IMR-90 (cell line): ENCODE results near the gene DSCAML1. TPM values are rescaled to one million over a fixed set of nuclear protein-coding genes. Genes with fewer than 3 reads are reported as not detected.

Source experiments
- ATAC-seq: fragments of 200-7000 bp; cut with Tn5 transposase; 2 replicates; pipeline ENCODE4 v1.9.1; 2020; ENCODE audit warnings: low read depth, mild to moderate bottlenecking, moderate library complexity
- BruUV-seq: library from RNA; stranded (reverse); fragments of 400-500 nt; replicated peaks from 2 replicates; lab custom pipeline; 2021; lab: Mats Ljungman, UMichigan
- CTCF ChIA-PET: fragments of 300-600 bp; formaldehyde crosslinking; extraction: SDS; loops from one replicate; lab custom pipeline; 2021; ENCODE audit warnings: antibody characterized with exemption; lab: Yijun Ruan, JAX
- POLR2A ChIA-PET: fragments of 300-600 bp; sonication (Branson Sonifier 250); formaldehyde crosslinking; loops from one replicate; lab custom pipeline; 2022; ENCODE audit warnings: antibody characterized with exemption; ENCODE audit not compliant: unreplicated experiment; lab: Charles Lee
- DNase-seq: peaks from one replicate; pipeline ENCODE4 v3.0.0; 2013
- H2AFZ ChIP-seq: replicated peaks from 2 replicates; pipeline ENCODE3; 2013; ENCODE audit warnings: low read length, mild to moderate bottlenecking; ENCODE audit not compliant: poor library complexity
- H2AK5ac ChIP-seq: 2 replicates; pipeline ENCODE4 v1.6.1; 2013; ENCODE audit warnings: low read depth, low read length, inconsistent platforms
- H2AK9ac ChIP-seq: replicated peaks from 2 replicates; pipeline ENCODE3; 2013; ENCODE audit warnings: mild to moderate bottlenecking, low read depth, low read length, moderate library complexity; ENCODE audit not compliant: poor library complexity
- H2BK120ac ChIP-seq: 2 replicates; pipeline ENCODE4 v1.6.1; 2013; ENCODE audit warnings: low read depth, low read length, inconsistent platforms
- H2BK15ac ChIP-seq: 3 replicates; pipeline ENCODE4 v1.6.1; 2013; ENCODE audit warnings: low read depth, low read length, inconsistent platforms
- H2BK20ac ChIP-seq: 2 replicates; pipeline ENCODE4 v1.6.1; 2013; ENCODE audit warnings: low read depth, mild to moderate bottlenecking, inconsistent platforms, low read length, moderate library complexity
- H2BK5ac ChIP-seq: 2 replicates; pipeline ENCODE4 v1.6.1; 2013; ENCODE audit warnings: mild to moderate bottlenecking, low read depth, low read length, inconsistent platforms; ENCODE audit not compliant: poor library complexity, severe bottlenecking
- H3K14ac ChIP-seq: replicated peaks from 2 replicates; pipeline ENCODE4 v1.6.1; 2013; ENCODE audit warnings: low read depth, low read length, inconsistent platforms
- H3K18ac ChIP-seq: 2 replicates; pipeline ENCODE4 v1.6.1; 2013; ENCODE audit warnings: low read depth, low read length, control low read depth
- H3K23ac ChIP-seq: 2 replicates; pipeline ENCODE4 v1.6.1; 2013; ENCODE audit warnings: low read depth, low read length, inconsistent platforms
- H3K27ac ChIP-seq: 2 replicates; pipeline ENCODE4 v1.5.1; 2013; ENCODE audit warnings: mild to moderate bottlenecking, control low read depth, low read length; ENCODE audit not compliant: insufficient read depth
- H3K27me3 ChIP-seq: 2 replicates; pipeline ENCODE4 v1.6.1; 2013; ENCODE audit warnings: low read length; ENCODE audit not compliant: control insufficient read depth, insufficient read depth
- H3K36me3 ChIP-seq: 2 replicates; pipeline ENCODE4 v1.6.1; 2013; ENCODE audit warnings: low read length, mixed read lengths; ENCODE audit not compliant: control insufficient read depth, insufficient read depth
- H3K4ac ChIP-seq: 2 replicates; pipeline ENCODE4 v1.6.1; 2013; ENCODE audit warnings: low read depth, low read length, inconsistent platforms
- H3K4me1 ChIP-seq: 2 replicates; pipeline ENCODE4 v1.6.1; 2013; ENCODE audit warnings: low read length, mixed read lengths; ENCODE audit not compliant: control insufficient read depth, insufficient read depth
- H3K4me2 ChIP-seq: 2 replicates; pipeline ENCODE4 v1.6.1; 2013; ENCODE audit warnings: low read depth, mild to moderate bottlenecking, control low read depth, low read length, moderate library complexity
- H3K4me3 ChIP-seq: 2 replicates; pipeline ENCODE4 v1.5.1; 2013; ENCODE audit warnings: low read depth, mild to moderate bottlenecking, control low read depth, low read length, moderate library complexity; ENCODE audit not compliant: insufficient read depth
- H3K56ac ChIP-seq: 2 replicates; pipeline ENCODE4 v1.6.1; 2013; ENCODE audit warnings: low read length, inconsistent platforms; ENCODE audit not compliant: insufficient read depth; ENCODE audit errors: extremely low read depth
- H3K79me1 ChIP-seq, 2 experiments: 2 replicates each; pipeline ENCODE4 v1.6.1; 2013; ENCODE audit warnings: low read length in 2 of 2, inconsistent platforms in 1 of 2, low read depth in 1 of 2
- H3K9ac ChIP-seq: 2 replicates; pipeline ENCODE4 v1.6.1; 2013; ENCODE audit warnings: low read depth, low read length, control low read depth
- H3K9me1 ChIP-seq: 2 replicates; pipeline ENCODE4 v1.6.1; 2013; ENCODE audit warnings: low read length, inconsistent platforms; ENCODE audit not compliant: insufficient read depth
- H3K9me3 ChIP-seq: 2 replicates; pipeline ENCODE4 v1.6.1; 2013; ENCODE audit warnings: low read length; ENCODE audit not compliant: control insufficient read depth, insufficient read depth
- H4K20me1 ChIP-seq: 2 replicates; pipeline ENCODE4 v1.6.1; 2013; ENCODE audit warnings: low read length, inconsistent platforms; ENCODE audit not compliant: insufficient read depth
- H4K5ac ChIP-seq: 2 replicates; pipeline ENCODE4 v1.6.1; 2013; ENCODE audit warnings: mild to moderate bottlenecking, low read depth, low read length, control low read depth
- H4K8ac ChIP-seq, 2 experiments: 2 replicates each; pipeline ENCODE4 v1.6.1; 2013; ENCODE audit warnings: low read depth in 2 of 2, low read length in 2 of 2, control low read depth in 1 of 2, inconsistent platforms in 1 of 2
- H4K91ac ChIP-seq: 2 replicates; pipeline ENCODE4 v1.6.1; 2013; ENCODE audit warnings: low read depth, low read length, inconsistent platforms; ENCODE audit not compliant: insufficient read depth
- BHLHE40 ChIP-seq: fragments of 150-350 bp; IDR thresholded peaks from 2 replicates; pipeline ENCODE4 v1.6.1; 2016; ENCODE audit warnings: mild to moderate bottlenecking, low read depth, low read length
- CEBPB ChIP-seq: IDR thresholded peaks from 2 replicates; pipeline ENCODE4 v1.6.1; 2012; ENCODE audit warnings: low read depth, low read length, improper control_type of control experiment
- CHD1 ChIP-seq: IDR thresholded peaks from 2 replicates; pipeline ENCODE4 v1.6.1; 2012; ENCODE audit warnings: low read depth, low read length, improper control_type of control experiment
- FOS ChIP-seq: fragments of 150-350 bp; IDR thresholded peaks from 2 replicates; pipeline ENCODE4 v1.6.1; 2016; ENCODE audit warnings: low read depth, low read length
- MAFK ChIP-seq: IDR thresholded peaks from 2 replicates; pipeline ENCODE4 v1.6.1; 2012; ENCODE audit warnings: low read depth, low read length, improper control_type of control experiment
- MAZ ChIP-seq: IDR thresholded peaks from 2 replicates; pipeline ENCODE4 v1.6.1; 2012; ENCODE audit warnings: low read depth, mild to moderate bottlenecking, low read length, improper control_type of control experiment, moderate library complexity, borderline replicate concordance
- NFE2L2 ChIP-seq: fragments of 150-350 bp; IDR thresholded peaks from 2 replicates; pipeline ENCODE4 v1.6.1; 2016; ENCODE audit warnings: low read depth, mild to moderate bottlenecking, low read length
- POLR2A ChIP-seq: IDR thresholded peaks from 2 replicates; pipeline ENCODE4 v1.6.1; 2012; ENCODE audit warnings: mild to moderate bottlenecking, low read depth, low read length
- RAD21 ChIP-seq: IDR thresholded peaks from 2 replicates; pipeline ENCODE4 v1.6.1; 2012; ENCODE audit warnings: low read length, improper control_type of control experiment
- RCOR1 ChIP-seq: IDR thresholded peaks from 2 replicates; pipeline ENCODE4 v1.6.1; 2012; ENCODE audit warnings: mild to moderate bottlenecking, low read length, improper control_type of control experiment; ENCODE audit not compliant: insufficient replicate concordance
- RFX5 ChIP-seq: IDR thresholded peaks from 2 replicates; pipeline ENCODE4 v1.8.0; 2012; ENCODE audit warnings: low read depth, mild to moderate bottlenecking, low read length, moderate library complexity
- SMC3 ChIP-seq: fragments of 150-350 bp; IDR thresholded peaks from 2 replicates; pipeline ENCODE4 v1.6.1; 2016; ENCODE audit warnings: low read depth, mild to moderate bottlenecking, antibody characterized with exemption, low read length, moderate library complexity
- WGBS, 2 experiments: methylation state at CpG; one replicate each; pipeline versions ENCODE4 v1.1.5 to v1.1.7; 2013; ENCODE audit warnings: missing lambda C conversion rate in 2 of 2; ENCODE audit not compliant: insufficient read length in 1 of 2; ENCODE audit errors: extremely low coverage in 2 of 2; 5-methylcytosine and 5-hydroxymethylcytosine counted together
- dilution Hi-C: fragments of 300-500 bp; cut with HindIII; formaldehyde crosslinking; loops from one replicate; pipeline ENCODE4 v1.14.3; 2018; ENCODE audit warnings: low sequenced_read_pairs; ENCODE audit not compliant: unreplicated experiment
- in situ Hi-C: fragments of 300-500 bp; cut with MboI; formaldehyde crosslinking; loops from 3 replicates; pipeline ENCODE4 v1.14.3; 2019; ENCODE audit warnings: low sequenced_read_pairs, inconsistent platforms, mixed read lengths
- intact Hi-C: fragments of 100-400 bp; cut with micrococcal nuclease; formaldehyde crosslinking; loops from 2 replicates; pipeline ENCODE4 v1.10.0; 2022
- polyA plus RNA-seq, 3 experiments: library from polyadenylated mRNA; depleted of rRNA; stranded (reverse); fragments of >200 nt; gene quantifications; 2 replicates each; pipeline ENCODE4 v1.2.3, GENCODE V29; 2012; ENCODE audit warnings: low replicate concordance in 1 of 3
- total RNA-seq: library from RNA; depleted of rRNA; stranded (reverse); fragments of >200 nt; gene quantifications from 2 replicates; pipeline ENCODE4 v1.2.3, GENCODE V29; 2012
- TF ChIP-seq, protein P1 (sequence below): fragments of 150-350 bp; IDR thresholded peaks from 2 replicates; pipeline ENCODE4 v1.6.1; 2017; ENCODE audit warnings: mild to moderate bottlenecking, antibody characterized with exemption, low read length, low read depth
- TF ChIP-seq, protein P2 (sequence below): conservative IDR thresholded peaks from 2 replicates; pipeline ENCODE4 v1.5.1; 2012; ENCODE audit warnings: mild to moderate bottlenecking, low read depth, low read length, improper control_type of control experiment
- TF ChIP-seq, protein P3 (sequence below): fragments of 150-350 bp; IDR thresholded peaks from 2 replicates; pipeline ENCODE4 v1.6.1; 2016; ENCODE audit warnings: low read depth, mild to moderate bottlenecking, low read length, moderate library complexity, borderline replicate concordance

Gene DSCAML1
- total and polyA plus RNA-seq, 2 of the 4 experiments (the other 2 are of a cell fraction) = not detected

DNA sequence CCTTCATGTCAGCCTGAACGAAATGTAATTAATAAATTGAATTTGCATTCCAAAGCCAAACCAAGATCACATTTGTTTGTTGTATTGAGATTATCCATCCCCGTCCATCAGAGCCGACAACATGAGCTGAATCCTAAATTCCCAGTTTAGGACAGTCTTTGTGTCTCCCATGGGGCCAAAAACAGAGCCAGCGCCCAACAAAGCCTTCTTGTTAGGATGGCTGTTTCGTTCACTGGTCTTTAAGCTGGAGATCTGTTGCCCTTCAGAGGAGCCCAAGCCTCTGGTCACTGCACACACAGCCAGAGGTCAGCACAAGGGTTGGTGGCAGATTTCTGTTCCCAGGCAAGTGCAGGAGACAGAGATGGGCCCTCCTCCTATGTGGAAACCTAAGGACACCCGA, 25.8 kb downstream of the DSCAML1 start:
- ChIA-PET CTCF (no interaction called here), POLR2A (no interaction called here)
- no peak for DNase-seq
- Histone ChIP-seq H3K4me2 (no peak overlapping the region), H2BK20ac (no peak overlapping the region), H3K27ac (no peak overlapping the region), H3K9me1 (no peaks in the 10 kb centered on the region), H2AFZ (no peak overlapping the region), H3K14ac (no peak overlapping the region), H3K23ac (no peak overlapping the region), H3K4me1 (no peaks in the 10 kb centered on the region), H2BK120ac (no peak overlapping the region), H3K56ac (no peak overlapping the region), H3K27me3 (peaks cover 5% of the 10 kb centered on the region), H4K8ac (no peak overlapping the region), H3K4me3 (no peak overlapping the region), H3K4ac (no peak overlapping the region), H3K18ac (no peak overlapping the region), H4K20me1 (no peaks in the 10 kb centered on the region), H2AK5ac (no peak overlapping the region), H3K79me1 (no peaks in the 10 kb centered on the region), H3K36me3 (no peaks in the 10 kb centered on the region), H2BK15ac (no peak overlapping the region), H4K91ac (no peak overlapping the region), H3K9me3 (no peaks in the 10 kb centered on the region), H3K9ac (no peak overlapping the region), H2AK9ac (no peak overlapping the region), H4K5ac (no peak overlapping the region), H2BK5ac (no peak overlapping the region)
- BruUV-seq = no TSS peak
- intact Hi-C loops (no loop called here), dilution Hi-C loops (no loop called here), in situ Hi-C loops (no loop called here)
- 50% methylated on average over 1 of the region's 6 CpGs; no CpG with 5 or more reads in 1 of the 2 experiments for WGBS, 2 experiments
- no peak for ATAC-seq
- TF ChIP-seq BHLHE40 (no peak), POLR2A (no peak), RCOR1 (no peak), NFE2L2 (no peak), MAFK (no peak), FOS (no peak), RAD21 (no peak), CEBPB (no peak), CHD1 (no peak), MAZ (no peak), RFX5 (no peak), SMC3 (no peak)
- TF ChIP-seq, protein P1, sequence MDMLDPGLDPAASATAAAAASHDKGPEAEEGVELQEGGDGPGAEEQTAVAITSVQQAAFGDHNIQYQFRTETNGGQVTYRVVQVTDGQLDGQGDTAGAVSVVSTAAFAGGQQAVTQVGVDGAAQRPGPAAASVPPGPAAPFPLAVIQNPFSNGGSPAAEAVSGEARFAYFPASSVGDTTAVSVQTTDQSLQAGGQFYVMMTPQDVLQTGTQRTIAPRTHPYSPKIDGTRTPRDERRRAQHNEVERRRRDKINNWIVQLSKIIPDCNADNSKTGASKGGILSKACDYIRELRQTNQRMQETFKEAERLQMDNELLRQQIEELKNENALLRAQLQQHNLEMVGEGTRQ = no peak
- TF ChIP-seq, protein P2, sequence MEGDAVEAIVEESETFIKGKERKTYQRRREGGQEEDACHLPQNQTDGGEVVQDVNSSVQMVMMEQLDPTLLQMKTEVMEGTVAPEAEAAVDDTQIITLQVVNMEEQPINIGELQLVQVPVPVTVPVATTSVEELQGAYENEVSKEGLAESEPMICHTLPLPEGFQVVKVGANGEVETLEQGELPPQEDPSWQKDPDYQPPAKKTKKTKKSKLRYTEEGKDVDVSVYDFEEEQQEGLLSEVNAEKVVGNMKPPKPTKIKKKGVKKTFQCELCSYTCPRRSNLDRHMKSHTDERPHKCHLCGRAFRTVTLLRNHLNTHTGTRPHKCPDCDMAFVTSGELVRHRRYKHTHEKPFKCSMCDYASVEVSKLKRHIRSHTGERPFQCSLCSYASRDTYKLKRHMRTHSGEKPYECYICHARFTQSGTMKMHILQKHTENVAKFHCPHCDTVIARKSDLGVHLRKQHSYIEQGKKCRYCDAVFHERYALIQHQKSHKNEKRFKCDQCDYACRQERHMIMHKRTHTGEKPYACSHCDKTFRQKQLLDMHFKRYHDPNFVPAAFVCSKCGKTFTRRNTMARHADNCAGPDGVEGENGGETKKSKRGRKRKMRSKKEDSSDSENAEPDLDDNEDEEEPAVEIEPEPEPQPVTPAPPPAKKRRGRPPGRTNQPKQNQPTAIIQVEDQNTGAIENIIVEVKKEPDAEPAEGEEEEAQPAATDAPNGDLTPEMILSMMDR = no peak
- TF ChIP-seq, protein P3, sequence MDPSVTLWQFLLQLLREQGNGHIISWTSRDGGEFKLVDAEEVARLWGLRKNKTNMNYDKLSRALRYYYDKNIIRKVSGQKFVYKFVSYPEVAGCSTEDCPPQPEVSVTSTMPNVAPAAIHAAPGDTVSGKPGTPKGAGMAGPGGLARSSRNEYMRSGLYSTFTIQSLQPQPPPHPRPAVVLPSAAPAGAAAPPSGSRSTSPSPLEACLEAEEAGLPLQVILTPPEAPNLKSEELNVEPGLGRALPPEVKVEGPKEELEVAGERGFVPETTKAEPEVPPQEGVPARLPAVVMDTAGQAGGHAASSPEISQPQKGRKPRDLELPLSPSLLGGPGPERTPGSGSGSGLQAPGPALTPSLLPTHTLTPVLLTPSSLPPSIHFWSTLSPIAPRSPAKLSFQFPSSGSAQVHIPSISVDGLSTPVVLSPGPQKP = no peak
